Eye (tissue), 1 donor: ENCODE results near the gene PDIA2.
"Not testable (repeated sequence)": the region's sequence is repeated elsewhere in the genome, so short reads cannot be mapped to it uniquely, and the experiment has no call there.

Experiments used
- DNase-seq: peaks from one replicate; pipeline ENCODE4 v3.0.0-alpha.2; 2015

Gene PDIA2

GRCh38 chr16:333406-334094 is 50.6 kb downstream of the PDIA2 start:
- DNase-seq, result no peak

GRCh38 chr16:334164-334832 is 51.3 kb downstream of the PDIA2 start:
- DNase-seq, result not testable (repeated sequence)

- not testable (repeated sequence) for DNase-seq
Observed at GRCh38 chr16:334861-335632, 52.1 kb downstream of the PDIA2 start.

GRCh38 chr16:336269-336668 is 53.3 kb downstream of the PDIA2 start:
- no peak for DNase-seq
